Breast epithelium (tissue), 4 donors: ENCODE data around the gene PKN1. TPM values are rescaled to one million over a fixed set of nuclear protein-coding genes. Genes with fewer than 3 reads are reported as not detected.

Experiments
- DNase-seq, 2 donors: peaks; one replicate each; pipeline ENCODE4 v3.0.0-alpha.2; 2019; ENCODE audit warnings: low spot score in 2 of 2
- H3K27ac ChIP-seq, 2 donors: fragments of 200-600 bp; sonication (generic) in 1 of 2; one replicate each; pipeline ENCODE4 v1.5.1; 2016 to 2019; ENCODE audit warnings: mild to moderate bottlenecking in 1 of 2
- H3K27me3 ChIP-seq, 2 donors: fragments of 200-600 bp; sonication (generic) in 1 of 2; one replicate each; pipeline versions ENCODE4 v1.5.1 to v1.6.0; 2017 to 2019; ENCODE audit warnings: control low read depth in 1 of 2, mild to moderate bottlenecking in 1 of 2
- H3K36me3 ChIP-seq: fragments of 200-600 bp; one replicate; pipeline ENCODE4 v1.5.1; 2019
- H3K4me1 ChIP-seq, 2 donors: fragments of 200-600 bp; sonication (generic); one replicate each; pipeline ENCODE4 v1.5.1; 2016 to 2019; ENCODE audit warnings: control low read depth in 1 of 2
- H3K4me3 ChIP-seq, 3 donors: fragments of 200-600 bp; sonication (generic); 1 replicate in 2 of 3; 2 replicates in 1 of 3; pipeline ENCODE4 v1.5.1; 2016 to 2019; ENCODE audit warnings: mild to moderate bottlenecking in 3 of 3, moderate library complexity in 2 of 3
- H3K9me3 ChIP-seq, 2 donors: fragments of 200-600 bp; sonication (generic) in 1 of 2; one replicate each; pipeline ENCODE4 v1.5.1; 2016 to 2019; ENCODE audit warnings: control low read depth in 1 of 2
- POLR2A ChIP-seq: fragments of 450-650 bp; IDR thresholded peaks from one replicate; pipeline ENCODE4 v1.6.1; 2016; ENCODE audit warnings: antibody characterized with exemption, mild to moderate bottlenecking, moderate library complexity
- POLR2AphosphoS5 ChIP-seq, 3 donors: sonication (generic); formaldehyde crosslinking; IDR thresholded peaks; one replicate each; pipeline ENCODE4 v1.6.1; 2017; ENCODE audit warnings: antibody characterized with exemption in 3 of 3
- intact Hi-C: fragments of 100-400 bp; cut with DNase I; formaldehyde crosslinking; loops from one replicate; pipeline ENCODE4 v1.15.1; 2023; ENCODE audit warnings: low total_unique reads
- total RNA-seq, 3 donors: library from RNA; depleted of rRNA; stranded (reverse); fragments of >200 nt; gene quantifications; one replicate each; pipeline ENCODE4 v1.1.0, GENCODE V29; 2016
- TF ChIP-seq, protein P1 (sequence below), 3 donors: fragments of 450-650 bp; IDR thresholded peaks; one replicate each; pipeline ENCODE4 v1.5.1; 2016 to 2017; ENCODE audit warnings: antibody characterized with exemption in 3 of 3, mild to moderate bottlenecking in 3 of 3, moderate library complexity in 3 of 3

Gene PKN1
- total RNA-seq, 3 donors from 2014 or later, result 40.8 to 78.1 (median 59.6) TPM

DNA sequence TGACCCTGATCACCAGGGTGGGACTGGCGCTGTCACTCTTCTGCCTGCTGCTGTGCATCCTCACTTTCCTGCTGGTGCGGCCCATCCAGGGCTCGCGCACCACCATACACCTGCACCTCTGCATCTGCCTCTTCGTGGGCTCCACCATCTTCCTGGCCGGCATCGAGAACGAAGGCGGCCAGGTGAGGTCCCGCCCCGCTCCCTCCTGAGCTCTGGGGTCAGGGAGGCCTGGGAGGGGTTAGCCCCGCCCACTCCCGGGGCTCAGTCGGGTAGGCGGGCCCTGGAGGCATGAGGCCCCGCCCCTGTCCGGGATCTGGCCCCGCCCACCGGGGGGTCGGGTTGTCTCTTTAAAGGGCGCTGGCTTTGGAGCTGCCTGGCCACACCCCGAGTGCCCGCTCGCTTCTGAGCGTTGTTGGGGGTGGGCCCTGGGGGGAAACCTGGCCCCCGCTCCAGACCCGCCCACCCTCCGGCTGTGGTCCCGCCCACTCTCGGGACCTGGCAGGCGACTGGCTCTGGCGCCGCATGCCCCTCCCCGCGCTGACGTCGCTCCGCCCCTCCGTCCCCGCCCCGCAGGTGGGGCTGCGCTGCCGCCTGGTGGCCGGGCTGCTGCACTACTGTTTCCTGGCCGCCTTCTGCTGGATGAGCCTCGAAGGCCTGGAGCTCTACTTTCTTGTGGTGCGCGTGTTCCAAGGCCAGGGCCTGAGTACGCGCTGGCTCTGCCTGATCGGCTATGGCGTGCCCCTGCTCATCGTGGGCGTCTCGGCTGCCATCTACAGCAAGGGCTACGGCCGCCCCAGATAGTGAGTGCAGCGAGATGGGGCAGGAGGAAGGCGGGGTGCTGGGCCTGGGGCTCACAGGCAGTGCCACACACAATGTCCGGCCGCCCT lies 27.1 kb upstream of the PKN1 start:
- DNase-seq, result peak; percentile 75 to 89
- Histone ChIP-seq H3K4me3 (peak overlapping the region in 2 of 3 donors; percentile 44 to 60), H3K27me3 (no peaks in the 10 kb centered on the region), H3K36me3 (peaks cover 28% of the 10 kb centered on the region), H3K27ac (peak overlapping the region; percentile 75 to 77), H3K9me3 (no peaks in the 10 kb centered on the region), H3K4me1 (no peaks in the 10 kb centered on the region)
- TF ChIP-seq POLR2AphosphoS5 (IDR thresholded peaks at IDR 0.05), result peak; percentile 50 to 81 (median 67)
- TF ChIP-seq, protein P1, sequence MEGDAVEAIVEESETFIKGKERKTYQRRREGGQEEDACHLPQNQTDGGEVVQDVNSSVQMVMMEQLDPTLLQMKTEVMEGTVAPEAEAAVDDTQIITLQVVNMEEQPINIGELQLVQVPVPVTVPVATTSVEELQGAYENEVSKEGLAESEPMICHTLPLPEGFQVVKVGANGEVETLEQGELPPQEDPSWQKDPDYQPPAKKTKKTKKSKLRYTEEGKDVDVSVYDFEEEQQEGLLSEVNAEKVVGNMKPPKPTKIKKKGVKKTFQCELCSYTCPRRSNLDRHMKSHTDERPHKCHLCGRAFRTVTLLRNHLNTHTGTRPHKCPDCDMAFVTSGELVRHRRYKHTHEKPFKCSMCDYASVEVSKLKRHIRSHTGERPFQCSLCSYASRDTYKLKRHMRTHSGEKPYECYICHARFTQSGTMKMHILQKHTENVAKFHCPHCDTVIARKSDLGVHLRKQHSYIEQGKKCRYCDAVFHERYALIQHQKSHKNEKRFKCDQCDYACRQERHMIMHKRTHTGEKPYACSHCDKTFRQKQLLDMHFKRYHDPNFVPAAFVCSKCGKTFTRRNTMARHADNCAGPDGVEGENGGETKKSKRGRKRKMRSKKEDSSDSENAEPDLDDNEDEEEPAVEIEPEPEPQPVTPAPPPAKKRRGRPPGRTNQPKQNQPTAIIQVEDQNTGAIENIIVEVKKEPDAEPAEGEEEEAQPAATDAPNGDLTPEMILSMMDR (IDR thresholded peaks at IDR 0.05), result peak; percentile 50 to 86 (median 80)
- TF ChIP-seq POLR2A, result no peak
- intact Hi-C loops, result no loop called here

DNA sequence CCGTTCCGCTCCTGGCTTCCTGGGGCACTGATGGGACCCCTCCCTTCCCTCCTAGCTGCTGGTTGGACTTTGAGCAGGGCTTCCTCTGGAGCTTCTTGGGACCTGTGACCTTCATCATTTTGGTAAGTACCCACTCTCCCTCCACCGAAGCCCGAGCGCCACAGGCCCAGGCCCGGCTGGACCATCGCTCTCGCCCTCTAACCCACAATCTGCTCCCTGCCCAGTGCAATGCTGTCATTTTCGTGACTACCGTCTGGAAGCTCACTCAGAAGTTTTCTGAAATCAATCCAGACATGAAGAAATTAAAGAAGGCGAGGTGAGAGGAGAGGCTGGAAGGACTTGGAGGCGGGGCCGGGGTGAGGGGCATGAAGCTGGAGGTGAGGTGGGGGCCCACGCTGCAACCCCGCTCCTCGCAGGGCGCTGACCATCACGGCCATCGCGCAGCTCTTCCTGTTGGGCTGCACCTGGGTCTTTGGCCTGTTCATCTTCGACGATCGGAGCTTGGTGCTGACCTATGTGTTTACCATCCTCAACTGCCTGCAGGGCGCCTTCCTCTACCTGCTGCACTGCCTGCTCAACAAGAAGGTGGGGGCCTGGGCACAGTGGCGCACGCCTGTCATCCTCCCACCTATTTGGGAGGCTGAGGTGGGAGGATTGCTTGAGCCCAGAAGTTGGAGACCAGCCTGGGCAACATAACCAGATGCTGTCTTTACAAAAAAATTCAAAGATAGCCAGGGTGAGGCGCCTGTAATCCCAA lies 26.3 kb upstream of the PKN1 start:
- DNase-seq, result no peak
- no peaks in the 10 kb centered on the region for H3K27me3 ChIP-seq
- H3K9me3 ChIP-seq, result no peaks in the 10 kb centered on the region
- intact Hi-C loops, result no loop called here
- peaks cover 28% of the 10 kb centered on the region for H3K36me3 ChIP-seq
- H3K4me1 ChIP-seq, result no peaks in the 10 kb centered on the region
- peak overlapping the region; percentile 75 to 77 for H3K27ac ChIP-seq
- peak overlapping the region in 2 of 3 donors; percentile 44 to 60 for H3K4me3 ChIP-seq
- TF ChIP-seq POLR2AphosphoS5 (IDR thresholded peaks at IDR 0.05), result no peak
- TF ChIP-seq POLR2A, result no peak
- TF ChIP-seq, protein P1 (IDR thresholded peaks at IDR 0.05), result no peak

DNA sequence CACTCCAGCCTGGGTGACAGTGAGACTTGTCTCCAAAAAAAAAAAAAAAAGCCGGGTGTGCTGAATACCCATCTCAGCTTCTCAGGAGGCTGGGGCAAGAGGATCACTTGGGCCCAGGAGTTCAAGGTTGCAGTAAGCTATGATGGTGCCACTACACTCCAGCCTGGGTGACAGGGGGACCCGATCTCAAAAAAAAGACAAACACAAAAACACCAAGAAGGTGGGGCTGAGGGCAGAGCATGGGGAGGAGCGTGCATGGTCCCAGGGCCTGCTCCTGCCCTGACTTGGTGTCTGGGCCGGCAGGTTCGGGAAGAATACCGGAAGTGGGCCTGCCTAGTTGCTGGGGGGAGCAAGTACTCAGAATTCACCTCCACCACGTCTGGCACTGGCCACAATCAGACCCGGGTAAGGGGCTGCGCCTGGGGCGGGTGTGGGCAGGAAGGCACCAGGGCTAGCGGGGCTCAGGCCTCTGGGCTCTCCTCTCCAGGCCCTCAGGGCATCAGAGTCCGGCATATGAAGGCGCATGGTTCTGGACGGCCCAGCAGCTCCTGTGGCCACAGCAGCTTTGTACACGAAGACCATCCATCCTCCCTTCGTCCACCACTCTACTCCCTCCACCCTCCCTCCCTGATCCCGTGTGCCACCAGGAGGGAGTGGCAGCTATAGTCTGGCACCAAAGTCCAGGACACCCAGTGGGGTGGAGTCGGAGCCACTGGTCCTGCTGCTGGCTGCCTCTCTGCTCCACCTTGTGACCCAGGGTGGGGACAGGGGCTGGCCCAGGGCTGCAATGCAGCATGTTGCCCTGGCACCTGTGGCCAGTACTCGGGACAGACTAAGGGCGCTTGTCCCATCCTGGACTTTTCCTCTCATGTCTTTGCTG lies 25.3 kb upstream of the PKN1 start:
- H3K9me3 ChIP-seq, result no peaks in the 10 kb centered on the region
- H3K4me1 ChIP-seq, result no peaks in the 10 kb centered on the region
- no peaks in the 10 kb centered on the region for H3K27me3 ChIP-seq
- intact Hi-C loops, result loop anchor here (2.0 kb wide), 1 partner anchor 19 kb away; no protein-coding TSS in a partner anchor
- peaks cover 28% of the 10 kb centered on the region for H3K36me3 ChIP-seq
- TF ChIP-seq, protein P1 (IDR thresholded peaks at IDR 0.05), result no peak
- TF ChIP-seq POLR2A (no peak), POLR2AphosphoS5 (IDR thresholded peaks at IDR 0.05) (no peak)
- H3K27ac ChIP-seq, result no peak overlapping the region
- no peak overlapping the region for H3K4me3 ChIP-seq
- no peak for DNase-seq

DNA sequence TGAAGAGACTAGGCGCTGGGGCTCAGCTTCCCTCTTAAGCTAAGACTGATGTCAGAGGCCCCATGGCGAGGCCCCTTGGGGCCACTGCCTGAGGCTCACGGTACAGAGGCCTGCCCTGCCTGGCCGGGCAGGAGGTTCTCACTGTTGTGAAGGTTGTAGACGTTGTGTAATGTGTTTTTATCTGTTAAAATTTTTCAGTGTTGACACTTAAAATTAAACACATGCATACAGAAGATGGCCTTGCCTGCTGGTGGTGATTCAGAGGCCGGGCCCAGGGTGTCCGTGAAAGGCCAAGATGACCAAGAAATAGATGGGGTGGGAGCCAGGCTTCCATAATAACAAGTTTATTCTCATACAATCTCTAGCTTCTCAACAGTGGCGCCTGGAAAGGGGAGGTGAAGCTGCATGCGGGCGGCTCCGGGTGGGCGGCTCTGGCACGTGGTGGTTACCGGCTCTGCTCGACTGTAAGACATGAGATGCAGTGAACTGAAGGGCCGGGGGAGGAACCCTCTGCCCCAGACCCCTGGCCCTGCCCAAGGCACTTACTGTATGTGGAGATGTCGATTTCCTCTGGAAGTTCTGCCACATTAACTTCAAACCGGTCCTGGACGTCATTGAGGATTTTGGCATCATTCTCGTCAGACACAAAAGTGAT lies 24.5 kb upstream of the PKN1 start:
- no peaks in the 10 kb centered on the region for H3K9me3 ChIP-seq
- DNase-seq, result no peak
- no peak overlapping the region for H3K4me3 ChIP-seq
- H3K4me1 ChIP-seq, result no peaks in the 10 kb centered on the region
- intact Hi-C loops, result loop anchor here (2.0 kb wide), 1 partner anchor 18 kb away; no protein-coding TSS in a partner anchor
- H3K36me3 ChIP-seq, result peaks cover 28% of the 10 kb centered on the region
- no peak for TF ChIP-seq POLR2AphosphoS5 (IDR thresholded peaks at IDR 0.05)
- H3K27ac ChIP-seq, result no peak overlapping the region
- H3K27me3 ChIP-seq, result no peaks in the 10 kb centered on the region
